Omental fat pad (tissue), 4 donors: ENCODE measurements around the gene TTC34. TPM values are rescaled to one million over a fixed set of nuclear protein-coding genes. Genes with fewer than 3 reads are reported as not detected.

Source experiments
- ATAC-seq: fragments of 150-250 bp; one replicate; pipeline ENCODE4 v1.9.1; 2016; ENCODE audit warnings: mild to moderate bottlenecking, moderate library complexity; ENCODE audit not compliant: low FRiP score
- DNase-seq: peaks from one replicate; pipeline ENCODE4 v3.0.0-alpha.2; 2019; ENCODE audit warnings: low spot score
- CTCF ChIP-seq, 3 donors: fragments of 450-650 bp; IDR thresholded peaks; one replicate each; pipeline ENCODE4 v1.5.1; 2016 to 2017; ENCODE audit warnings: antibody characterized with exemption in 3 of 3, mild to moderate bottlenecking in 3 of 3, moderate library complexity in 2 of 3
- total RNA-seq, 4 donors: library from RNA; depleted of rRNA; stranded (reverse); fragments of >200 nt; gene quantifications; one replicate each; pipeline ENCODE4 v1.1.0, GENCODE V29; 2016

The TTC34 gene
- total RNA-seq, 4 donors from 2014 or later: 0.12 to 0.95 (median 0.26) TPM

GRCh38 chr1:2817784-2818564 is 16.5 kb upstream of the TTC34 start:
- no peak for DNase-seq
- ATAC-seq: no peak
- no peak for TF ChIP-seq CTCF (IDR thresholded peaks at IDR 0.05)

- DNase-seq: no peak
- ATAC-seq: no peak
- TF ChIP-seq CTCF (IDR thresholded peaks at IDR 0.05): no peak
Measured at GRCh38 chr1:2816786-2817185, 15.3 kb upstream of the TTC34 start.

- no peak for TF ChIP-seq CTCF (IDR thresholded peaks at IDR 0.05)
- DNase-seq (no peak), ATAC-seq (no peak)
Measured at GRCh38 chr1:2815551-2815950, 14.1 kb upstream of the TTC34 start.

GRCh38 chr1:2814511-2815075 is 13.1 kb upstream of the TTC34 start:
- ATAC-seq (no peak), DNase-seq (no peak)
- no peak for TF ChIP-seq CTCF (IDR thresholded peaks at IDR 0.05)

GRCh38 chr1:2812939-2813653 is 11.6 kb upstream of the TTC34 start:
- TF ChIP-seq CTCF (IDR thresholded peaks at IDR 0.05): no peak
- ATAC-seq: no peak

GRCh38 chr1:2812136-2812535 is 10.6 kb upstream of the TTC34 start:
- TF ChIP-seq CTCF (IDR thresholded peaks at IDR 0.05): no peak
- DNase-seq: no peak
- ATAC-seq: no peak

More at GRCh38 chr1:2812939-2813653, 11.6 kb upstream of the TTC34 start:
- no peak for DNase-seq
